Activated T-cell treated with anti-CD3 and anti-CD28 coated beads for 4 hours (primary cell): ENCODE results near the gene MFSD11.
"Not testable (repeated sequence)": the region's sequence is repeated elsewhere in the genome, so short reads cannot be mapped to it uniquely, and the experiment has no call there.

ENCODE experiments used
- DNase-seq: peaks from one replicate; pipeline ENCODE4 v3.0.0-alpha.2; 2020

Gene MFSD11

DNA sequence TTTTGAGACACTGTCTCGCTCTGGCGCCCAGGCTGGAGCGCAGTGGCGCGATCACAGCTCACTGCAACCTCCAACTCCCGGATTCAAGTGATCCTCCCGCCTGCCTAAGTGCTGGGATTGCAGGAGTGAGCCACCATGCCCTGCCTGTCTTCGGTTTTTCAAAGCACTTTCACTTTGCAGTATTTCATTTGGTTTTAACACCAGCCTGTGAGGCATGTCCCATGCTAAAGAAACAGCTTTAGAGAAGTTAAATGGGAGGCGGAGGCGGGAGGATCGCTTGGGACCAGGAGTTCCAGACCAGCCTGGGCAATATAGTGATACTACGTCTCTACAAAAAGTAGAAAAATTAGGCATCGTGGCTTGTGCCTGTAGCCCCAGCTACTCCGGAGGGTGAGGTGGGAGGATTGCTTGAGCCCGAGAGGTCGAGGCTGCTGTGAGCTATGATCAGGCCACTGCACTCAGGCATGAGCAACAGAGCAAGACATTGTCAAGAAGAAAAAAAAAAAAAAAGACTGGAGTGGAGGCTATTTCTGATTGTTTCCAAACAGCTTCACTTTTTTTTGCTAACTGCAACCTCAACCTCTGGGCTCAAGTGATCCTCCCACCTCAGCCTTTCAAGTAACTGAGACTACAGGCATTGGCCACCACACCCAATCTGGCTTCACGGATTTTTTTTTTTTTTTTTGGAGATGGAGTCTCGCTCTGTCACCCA lies 10.0 kb upstream of the MFSD11 start:
- DNase-seq: no peak

GRCh38 chr17:76731800-76732733 lies 5.9 kb upstream of the MFSD11 start:
- not testable (repeated sequence) for DNase-seq

DNA sequence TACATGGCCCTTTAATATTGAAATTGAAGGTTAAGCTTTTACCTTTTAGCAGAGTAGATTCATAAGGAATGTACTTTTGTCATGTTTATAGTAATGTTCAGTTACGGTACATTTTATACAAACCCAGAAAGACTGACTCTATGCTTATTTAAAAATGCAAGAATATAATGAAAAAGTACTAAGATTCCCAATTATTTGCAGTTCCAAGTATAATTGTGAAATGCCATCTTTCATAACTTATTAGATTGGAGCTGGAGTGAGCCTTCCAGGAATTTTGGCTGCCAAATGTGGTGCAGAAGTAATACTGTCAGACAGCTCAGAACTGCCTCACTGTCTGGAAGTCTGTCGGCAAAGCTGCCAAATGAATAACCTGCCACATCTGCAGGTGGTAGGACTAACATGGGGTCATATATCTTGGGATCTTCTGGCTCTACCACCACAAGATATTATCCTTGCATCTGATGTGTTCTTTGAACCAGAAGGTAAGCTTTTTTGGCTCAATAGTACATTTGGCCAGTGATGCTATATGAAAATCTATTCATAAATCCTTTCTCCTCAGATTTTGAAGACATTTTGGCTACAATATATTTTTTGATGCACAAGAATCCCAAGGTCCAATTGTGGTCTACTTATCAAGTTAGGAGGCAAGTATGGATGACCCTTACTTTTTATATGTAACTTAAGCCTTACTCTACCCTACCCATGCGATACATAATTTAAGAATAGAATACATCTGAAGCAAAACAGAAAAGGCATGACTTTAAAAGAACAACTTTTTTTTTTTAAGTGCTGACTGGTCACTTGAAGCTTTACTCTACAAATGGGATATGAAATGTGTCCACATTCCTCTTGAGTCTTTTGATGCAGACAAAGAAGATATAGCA lies 4.9 kb upstream of the MFSD11 start:
- no peak for DNase-seq

GRCh38 chr17:76733618-76733957 lies 4.3 kb upstream of the MFSD11 start:
- no peak for DNase-seq

DNA sequence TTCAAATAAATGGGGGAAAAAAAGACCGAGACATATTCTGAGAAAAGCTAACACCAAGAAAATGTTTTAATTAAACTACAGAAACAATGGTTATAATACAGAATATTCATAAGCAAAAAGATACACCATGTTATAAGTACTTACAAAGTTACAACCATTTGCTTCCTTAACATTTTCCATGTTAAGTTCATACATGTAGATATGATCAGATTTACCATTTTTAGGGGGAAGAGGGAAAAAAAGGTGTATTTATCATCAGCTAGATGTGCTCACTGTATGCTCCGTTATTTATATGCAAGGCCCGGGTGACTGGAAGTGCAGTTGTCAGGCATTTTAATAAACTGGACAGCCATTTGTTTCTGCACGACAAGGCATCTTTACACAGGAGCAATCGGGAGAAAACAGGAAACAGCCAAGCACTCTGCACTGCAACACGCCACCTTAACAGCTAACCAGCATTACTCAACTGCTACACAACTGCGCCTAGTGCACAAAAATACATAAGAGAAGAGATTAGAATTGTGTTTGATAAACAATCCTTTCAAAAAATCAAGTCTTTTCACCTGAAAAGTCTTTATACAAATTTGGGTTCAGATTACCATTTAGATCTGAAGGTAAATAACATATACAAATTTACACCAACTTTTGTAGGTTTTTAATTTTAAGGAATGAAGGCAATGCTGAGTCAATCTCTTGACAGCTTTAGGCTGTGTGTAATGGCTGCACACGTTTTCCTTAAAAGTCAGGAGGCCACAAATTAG lies 3.7 kb upstream of the MFSD11 start:
- no peak for DNase-seq

DNA sequence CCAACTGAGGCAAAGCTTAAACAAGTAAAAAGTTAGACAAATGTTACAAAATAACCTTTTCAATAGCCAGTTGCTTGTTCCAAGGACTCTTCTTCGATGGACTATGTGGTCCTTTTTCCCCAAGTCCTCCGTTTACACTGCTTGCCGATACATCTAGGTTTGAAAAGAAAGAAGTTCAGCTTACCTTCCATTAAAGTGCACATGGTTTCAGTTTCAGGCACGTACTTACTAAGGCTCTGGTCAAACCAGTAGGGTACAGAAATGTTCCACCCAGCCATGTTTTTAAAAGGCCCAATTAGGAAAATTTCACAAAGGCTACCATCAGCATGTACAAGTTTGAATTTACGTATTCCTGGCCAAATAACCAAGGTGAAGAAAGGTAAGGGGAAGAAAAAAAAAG lies 2.9 kb upstream of the MFSD11 start:
- no peak for DNase-seq

GRCh38 chr17:76735586-76736348 lies 2.2 kb upstream of the MFSD11 start:
- no peak for DNase-seq

GRCh38 chr17:76736349-76737081 lies 1.4 kb upstream of the MFSD11 start:
- peak; percentile 50 for DNase-seq

DNA sequence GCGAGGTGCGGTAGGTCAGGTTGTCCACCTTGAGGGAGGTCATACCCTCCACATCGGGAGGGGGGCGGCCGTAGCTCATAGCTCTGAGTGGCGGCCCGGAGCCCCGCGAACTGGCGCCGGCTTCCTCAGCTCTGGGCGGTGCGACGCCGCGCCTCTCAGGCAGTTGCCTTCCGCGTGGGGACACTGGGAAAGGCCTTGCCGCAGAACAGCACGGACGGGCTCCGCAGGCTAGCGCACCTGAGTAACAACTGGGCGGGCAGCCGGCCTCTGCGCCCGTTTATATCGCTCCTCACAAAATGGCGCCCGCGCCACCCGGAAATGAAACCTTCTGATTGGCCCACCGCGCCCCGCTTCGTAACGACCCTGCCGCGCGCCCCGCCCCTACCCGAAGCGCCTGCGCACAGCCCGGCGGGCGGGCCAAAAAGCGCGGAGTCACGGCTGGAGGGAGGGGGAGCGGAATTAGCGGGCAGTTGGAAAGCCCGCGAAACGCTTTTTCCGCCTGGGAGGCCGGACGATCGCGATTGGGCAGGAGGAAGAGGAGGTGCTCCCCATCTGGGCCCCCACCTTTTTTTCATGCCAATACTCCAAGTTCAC lies 740 bp upstream of the MFSD11 start, which contains the start of gene SRSF2:
Gene SRSF2, minus strand, starts transcription at position 250 of the 594 bp plus-strand sequence. Its CDS starts 171 bp downstream, at position 79.
- DNase-seq: peak; percentile 97

- no peak for DNase-seq
These were observed 540 bp downstream of the MFSD11 start for GRCh38 chr17:76738468-76738850.

DNA sequence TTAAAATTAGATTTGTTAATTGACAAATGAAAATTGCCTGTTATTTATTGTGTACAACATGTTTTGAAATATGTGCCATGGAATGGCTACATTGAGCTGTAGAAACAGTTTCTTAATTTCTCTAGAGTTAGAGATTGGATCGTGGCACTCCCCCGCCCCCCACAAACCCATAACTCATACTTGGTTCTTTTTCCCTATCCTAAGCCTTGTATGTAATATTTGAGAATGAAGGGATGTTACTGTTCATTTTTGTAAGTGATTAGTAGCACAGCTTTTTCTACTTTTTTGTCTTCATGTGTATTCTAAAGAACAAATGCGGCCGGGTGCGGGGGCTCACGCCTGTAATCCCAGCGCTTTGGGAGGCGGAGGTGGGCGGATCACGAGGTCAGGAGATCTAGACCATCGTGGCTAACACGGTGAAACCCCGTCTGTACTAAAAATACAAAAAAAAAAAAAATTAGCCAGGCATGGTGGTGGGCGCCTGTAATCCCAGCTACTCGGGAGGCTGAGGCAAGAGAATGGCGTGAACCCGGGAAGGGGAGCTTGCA lies 1.7 kb downstream of the MFSD11 start:
- DNase-seq: not testable (repeated sequence)

DNA sequence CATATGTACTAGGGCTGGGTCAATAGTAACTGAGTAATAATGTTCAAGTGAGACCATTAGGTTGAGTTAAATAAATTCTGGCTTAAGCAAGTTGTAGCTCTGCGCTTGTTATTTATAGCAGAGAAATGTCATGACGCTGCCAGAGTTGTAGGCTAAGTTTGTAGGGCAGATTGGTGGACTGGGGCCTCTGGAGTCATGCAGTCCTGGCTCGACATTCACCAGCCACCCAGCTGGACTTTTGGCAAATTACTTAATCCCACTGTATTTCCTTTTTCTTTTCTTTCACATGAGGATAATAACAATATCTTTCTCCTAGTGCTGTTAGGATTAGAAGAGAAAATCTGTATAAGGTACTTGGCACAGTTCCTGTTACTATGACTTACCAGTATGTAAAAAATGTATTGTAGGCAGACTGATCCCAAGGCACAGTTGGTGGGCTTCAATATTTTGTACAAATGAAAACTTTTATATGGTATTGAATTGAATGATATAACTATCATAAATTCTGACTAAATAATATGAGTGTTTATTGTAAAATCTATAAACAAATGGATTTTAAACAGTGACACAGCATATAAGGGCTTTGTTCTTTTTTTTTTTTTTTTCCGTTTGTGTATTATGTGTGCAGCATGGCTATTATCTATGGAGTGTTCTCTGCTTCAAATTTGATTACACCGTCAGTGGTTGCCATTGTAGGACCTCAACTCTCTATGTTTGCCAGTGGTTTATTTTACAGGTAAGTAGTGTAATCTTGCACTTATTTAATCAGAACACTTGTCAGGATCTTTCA lies 2.6 kb downstream of the MFSD11 start:
- DNase-seq: no peak

DNA sequence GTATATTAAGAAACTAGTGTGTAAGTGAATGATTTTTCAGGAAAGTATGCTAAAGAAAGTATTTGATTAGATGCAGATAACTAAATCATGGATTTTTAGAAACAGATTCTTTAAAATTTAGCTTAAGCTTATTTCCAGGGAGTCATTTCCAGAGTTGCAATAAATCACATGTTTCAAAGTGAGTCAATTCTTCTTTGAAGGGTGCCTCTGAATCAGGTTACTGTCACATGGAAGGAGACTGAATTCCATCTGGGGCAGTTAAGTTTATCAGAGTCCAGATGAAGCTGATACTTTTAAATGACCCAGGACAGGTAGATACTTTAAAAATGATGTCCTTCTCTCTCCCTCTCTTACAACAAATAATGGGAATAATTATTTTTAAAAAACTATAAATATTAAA lies 5.0 kb downstream of the MFSD11 start:
- DNase-seq: no peak

GRCh38 chr17:76744747-76745146 lies 6.8 kb downstream of the MFSD11 start:
- DNase-seq: no peak

DNA sequence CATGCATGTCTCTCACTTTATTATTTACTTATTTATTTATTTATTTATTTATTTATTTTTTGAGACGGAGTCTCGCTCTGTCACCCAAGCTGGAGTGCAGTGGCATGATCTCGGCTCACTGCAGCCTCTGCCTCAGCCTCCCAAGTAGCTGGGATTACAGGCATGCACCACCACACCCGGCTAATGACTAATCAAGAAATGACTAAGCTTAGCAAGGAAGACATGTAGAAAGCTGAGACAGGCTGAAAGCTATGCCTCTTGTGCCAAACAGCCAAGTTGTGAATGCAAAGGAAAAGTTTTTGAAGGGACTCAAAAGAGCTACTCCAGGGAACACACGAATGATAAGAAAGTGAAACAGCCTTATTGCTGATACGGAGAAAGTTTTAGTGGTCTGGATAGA lies 7.9 kb downstream of the MFSD11 start:
- not testable (repeated sequence) for DNase-seq

DNA sequence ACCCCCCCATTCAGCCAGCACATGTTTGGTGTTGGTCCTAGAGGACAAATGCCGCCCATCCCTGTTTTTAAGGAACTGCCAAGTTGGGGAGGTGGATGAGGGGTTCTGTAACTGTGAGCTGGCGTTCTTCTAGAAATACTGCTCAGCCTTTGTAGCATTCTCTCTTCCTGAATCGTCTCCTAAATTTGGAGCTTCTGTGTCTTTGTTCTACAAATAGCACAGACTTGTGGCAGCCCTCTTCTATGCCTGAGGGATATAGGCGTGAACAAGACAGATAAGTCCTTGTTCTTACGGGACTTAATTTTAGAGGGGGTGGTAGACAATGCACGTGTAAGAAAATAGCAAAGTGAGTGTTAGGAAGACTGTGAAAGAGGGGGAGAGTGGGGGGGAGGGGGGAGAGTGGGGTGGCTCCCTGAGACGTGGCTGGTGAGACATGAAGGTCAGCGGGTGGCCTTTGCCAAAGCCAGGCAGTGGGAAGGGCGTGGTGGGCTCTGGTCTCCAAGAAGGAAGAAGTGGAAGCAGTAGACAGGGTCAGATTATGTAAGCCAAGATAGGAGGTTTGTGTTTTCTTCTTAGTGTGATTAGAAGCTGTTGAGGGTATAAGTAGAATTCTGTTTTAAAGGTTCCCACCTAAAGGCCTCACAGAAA lies 9.9 kb downstream of the MFSD11 start:
- no peak for DNase-seq

DNA sequence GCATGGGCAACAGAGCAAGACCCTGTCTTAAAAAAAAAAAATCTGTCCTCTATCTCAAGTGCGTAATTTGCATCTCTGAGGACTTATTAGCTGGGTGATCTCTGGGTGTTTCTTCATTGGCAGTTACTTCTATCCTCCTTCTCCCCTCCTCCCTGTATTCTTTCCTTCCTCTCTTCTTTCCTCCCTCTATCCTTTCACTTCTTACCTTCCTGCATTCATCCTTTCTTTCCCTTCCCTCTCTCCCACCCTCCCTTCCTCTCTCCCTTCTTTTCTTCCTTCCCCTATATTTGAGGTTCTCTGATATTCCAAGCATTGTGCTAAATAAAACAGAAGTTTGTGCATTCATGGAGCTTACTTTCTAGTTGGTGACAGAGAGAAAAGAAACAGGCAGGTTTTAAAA lies 10.7 kb downstream of the MFSD11 start:
- no peak for DNase-seq

DNA sequence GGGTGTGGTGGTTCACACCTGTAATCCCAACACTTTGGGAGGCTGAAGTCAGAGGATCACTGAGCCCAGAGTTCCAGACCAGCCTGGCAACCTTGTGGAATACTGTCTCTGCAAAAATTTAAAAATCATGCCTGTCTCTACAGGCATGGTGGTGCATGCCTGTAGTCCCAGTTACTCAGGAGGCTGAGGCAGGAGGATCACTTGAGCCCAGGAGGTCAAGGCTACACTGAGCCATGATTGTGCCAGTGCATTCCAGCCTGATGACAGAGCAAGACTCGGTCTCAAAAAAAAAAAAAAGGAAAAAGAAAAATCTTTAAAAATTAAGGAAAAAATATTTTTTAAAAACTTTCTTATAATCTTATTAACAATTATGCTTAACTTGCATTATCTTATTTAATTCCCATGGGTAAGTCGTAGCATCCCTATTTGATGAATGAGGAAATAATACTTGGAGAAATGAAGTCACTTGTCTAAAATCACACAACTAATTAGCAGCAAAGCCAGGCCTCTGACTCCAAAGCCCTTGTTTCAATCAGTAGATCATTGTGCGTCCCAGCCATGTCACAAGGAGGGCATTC lies 13.6 kb downstream of the MFSD11 start:
- DNase-seq: no peak
